Endothelial cell of umbilical vein (primary cell): ENCODE measurements around the gene ZNF24. TPM values are rescaled to one million over a fixed set of nuclear protein-coding genes. Genes with fewer than 3 reads are reported as not detected.

Experiments
- BruUV-seq: library from RNA; stranded (reverse); fragments of 400-500 nt; replicated peaks from 2 replicates; lab custom pipeline; 2021; lab: Mats Ljungman, UMichigan
- CTCF ChIA-PET: fragments of 300-600, 350-600 bp; sonication (Branson Sonifier 250); formaldehyde crosslinking; loops from one replicate; lab custom pipeline; 2021; ENCODE audit warnings: antibody characterized with exemption, inconsistent platforms; lab: Charles Lee
- POLR2A ChIA-PET: fragments of 300-600, 350-600 bp; sonication (Branson Sonifier 250); formaldehyde crosslinking; loops from one replicate; lab custom pipeline; 2021; ENCODE audit warnings: antibody characterized with exemption, inconsistent platforms; lab: Charles Lee
- DNase-seq: peaks from one replicate; pipeline ENCODE4 v3.0.0-alpha.2; 2011; ENCODE audit warnings: low read depth, low spot score
- FAIRE-seq: peaks from 2 replicates; lab custom pipeline; 2011; peaks lifted over from hg19 to GRCh38; lab: Jason Lieb, UNC
- H2AFZ ChIP-seq: 2 replicates; pipeline ENCODE4 v1.6.0; 2012; ENCODE audit warnings: low read depth, low read length, control low read depth, inconsistent platforms
- H3K27ac ChIP-seq: 2 replicates; pipeline ENCODE4 v1.5.1; 2011; ENCODE audit warnings: low read depth, mild to moderate bottlenecking, control low read depth, low read length, moderate library complexity; ENCODE audit not compliant: insufficient read depth
- H3K27me3 ChIP-seq, 2 experiments: 2 replicates each; pipeline versions ENCODE4 v1.6.0 to v1.6.1; 2011; ENCODE audit warnings: low read length in 2 of 2, mixed read lengths in 1 of 2; ENCODE audit not compliant: control insufficient read depth in 2 of 2, insufficient read depth in 2 of 2
- H3K36me3 ChIP-seq, 2 experiments: 2 replicates in 1 of 2; 3 replicates in 1 of 2; pipeline ENCODE4 v1.5.1; 2011; ENCODE audit warnings: low read length in 2 of 2, mild to moderate bottlenecking in 1 of 2, moderate library complexity in 1 of 2; ENCODE audit not compliant: control insufficient read depth in 2 of 2, insufficient read depth in 2 of 2; ENCODE audit errors: extremely low read depth in 1 of 2
- H3K4me1 ChIP-seq: 3 replicates; pipeline ENCODE4 v1.5.1; 2011; ENCODE audit warnings: mild to moderate bottlenecking, low read length; ENCODE audit not compliant: control insufficient read depth, insufficient read depth; ENCODE audit errors: extremely low read depth
- H3K4me2 ChIP-seq: 2 replicates; pipeline ENCODE4 v1.6.1; 2011; ENCODE audit warnings: low read length, control low read depth, mixed read lengths; ENCODE audit not compliant: insufficient read depth
- H3K4me3 ChIP-seq, 3 experiments: fragments of 200-600 bp in 1 of 3; sonication (generic), shearing (Covaris generic) in 1 of 3; replicated peaks in 1 of 3; 2 replicates each; pipeline ENCODE4 v1.5.1; 2011 to 2016; ENCODE audit warnings: control low read depth in 3 of 3, low read length in 3 of 3, mild to moderate bottlenecking in 2 of 3, inconsistent platforms in 1 of 3, low read depth in 1 of 3, moderate library complexity in 1 of 3; ENCODE audit not compliant: insufficient read depth in 1 of 3
- H3K79me2 ChIP-seq: 2 replicates; pipeline ENCODE4 v1.6.0; 2012; ENCODE audit warnings: low read length, inconsistent platforms; ENCODE audit not compliant: control insufficient read depth, insufficient read depth
- H3K9ac ChIP-seq: replicated peaks from 2 replicates; pipeline ENCODE3; 2011; ENCODE audit warnings: low read length, control low read depth; ENCODE audit not compliant: insufficient read depth; ENCODE audit errors: extremely low read depth
- H3K9me1 ChIP-seq: replicated peaks from 3 replicates; pipeline ENCODE4 v1.6.0; 2011; ENCODE audit warnings: mild to moderate bottlenecking, low read length; ENCODE audit not compliant: control insufficient read depth, insufficient read depth; ENCODE audit errors: extremely low read depth
- H3K9me3 ChIP-seq: replicated peaks from 2 replicates; pipeline ENCODE4 v1.5.1; 2012; ENCODE audit warnings: low read length, inconsistent platforms; ENCODE audit not compliant: control insufficient read depth, insufficient read depth
- H4K20me1 ChIP-seq: replicated peaks from 2 replicates; pipeline ENCODE3; 2011; ENCODE audit warnings: mild to moderate bottlenecking, low read length; ENCODE audit not compliant: control insufficient read depth, insufficient read depth; ENCODE audit errors: extremely low read depth
- EZH2 ChIP-seq: IDR thresholded peaks from 2 replicates; pipeline ENCODE4 v1.6.1; 2012; ENCODE audit warnings: borderline replicate concordance, low read depth, mild to moderate bottlenecking, moderate library complexity, low read length, inconsistent platforms; ENCODE audit not compliant: severe bottlenecking
- FOS ChIP-seq: IDR thresholded peaks from 2 replicates; pipeline ENCODE4 v1.6.1; 2011; ENCODE audit warnings: mild to moderate bottlenecking, low read length, moderate library complexity, borderline replicate concordance; ENCODE audit not compliant: insufficient read depth
- GATA2 ChIP-seq: IDR thresholded peaks from 2 replicates; pipeline ENCODE4 v1.7.0; 2011; ENCODE audit warnings: low read depth, mild to moderate bottlenecking, moderate library complexity, mixed read lengths, low read length; ENCODE audit not compliant: insufficient read length, insufficient read depth
- JUN ChIP-seq: IDR thresholded peaks from 2 replicates; pipeline ENCODE4 v1.6.1; 2011; ENCODE audit warnings: borderline replicate concordance, low read depth; ENCODE audit not compliant: insufficient read length, insufficient read depth
- MYC ChIP-seq: IDR thresholded peaks from one replicate; pipeline ENCODE4 v1.6.1; 2011; ENCODE audit warnings: mild to moderate bottlenecking, low read depth, low read length
- POLR2A ChIP-seq: IDR thresholded peaks from 2 replicates; pipeline ENCODE4 v1.6.1; 2012; ENCODE audit warnings: low read depth, mild to moderate bottlenecking, control low read depth, low read length
- POLR2AphosphoS5 ChIP-seq: IDR thresholded peaks from 2 replicates; pipeline ENCODE4 v1.6.1; 2012; ENCODE audit warnings: low read depth, mild to moderate bottlenecking, control low read depth, low read length, moderate library complexity; ENCODE audit not compliant: insufficient read depth
- dilution Hi-C: fragments of 300-500 bp; cut with MboI; formaldehyde crosslinking; loops from one replicate; pipeline ENCODE4 v1.15.0; 2019; ENCODE audit warnings: low sequenced_read_pairs; ENCODE audit not compliant: extremely low pct_ligation_motif_present
- intact Hi-C: fragments of 100-400 bp; cut with micrococcal nuclease; formaldehyde crosslinking; loops from one replicate; pipeline ENCODE4 v1.10.0; 2022
- polyA plus RNA-seq, 4 experiments: library from polyadenylated mRNA; depleted of rRNA in 3 of 4; stranded (reverse) in 3 of 4; unstranded in 1 of 4; fragments of >200 nt; gene quantifications; 2 replicates each; pipeline versions ENCODE4 v1.2.1 to v1.2.3, GENCODE V29; 2011 to 2012; ENCODE audit warnings: missing spikeins in 1 of 4
- total RNA-seq: library from RNA; stranded (reverse); gene quantifications from 2 replicates; pipeline ENCODE4 v1.2.3, GENCODE V29; 2021
- TF ChIP-seq, protein P1 (sequence below), 2 donors: IDR thresholded peaks; 1 replicate in 1 of 2; 2 replicates in 1 of 2; pipeline ENCODE4 v1.5.1; 2011; ENCODE audit warnings: low read length in 2 of 2, mild to moderate bottlenecking in 2 of 2, moderate library complexity in 2 of 2, control low read depth in 1 of 2, inconsistent platforms in 1 of 2, low read depth in 1 of 2; ENCODE audit not compliant: insufficient read depth in 1 of 2; ENCODE audit errors: extremely low read depth in 1 of 2
- TF ChIP-seq, protein P2 (sequence below): IDR thresholded peaks from 2 replicates; pipeline ENCODE4 v1.6.1; 2011; ENCODE audit not compliant: insufficient read depth, insufficient read length

The ZNF24 gene
- total and polyA plus RNA-seq, 2 donors (not counting 3 experiments of a cell fraction or from before 2014, with no cell fraction given): 10.3 to 40.2 TPM

DNA sequence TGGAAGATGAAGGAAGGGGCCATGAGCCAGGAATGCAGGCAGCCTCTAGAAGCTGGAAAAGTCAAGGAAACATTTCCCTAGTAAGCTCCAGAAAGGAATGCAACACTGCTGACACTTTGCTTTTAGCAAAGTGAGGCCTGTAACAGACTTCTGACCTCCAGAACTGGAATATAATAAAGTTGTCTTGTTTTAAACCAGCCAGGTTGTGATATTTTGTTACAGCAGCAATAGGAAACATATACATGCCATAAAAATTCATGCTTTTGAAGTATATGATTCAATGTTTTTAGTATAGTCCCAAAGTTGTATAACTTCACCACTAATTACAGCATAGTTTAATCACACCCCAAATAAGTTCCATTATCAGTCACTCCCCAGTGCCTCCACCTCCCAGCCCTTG, 48.2 kb upstream of the ZNF24 start:
- no peaks in the 10 kb centered on the region for H3K27me3 ChIP-seq
- no peaks in the 10 kb centered on the region for H3K79me2 ChIP-seq
- ChIA-PET CTCF (no interaction called here), POLR2A (no interaction called here)
- H3K36me3 ChIP-seq: no peaks in the 10 kb centered on the region
- no TSS peak for BruUV-seq
- FAIRE-seq: no peak
- no peaks in the 10 kb centered on the region for H3K4me1 ChIP-seq
- no peak for TF ChIP-seq MYC
- TF ChIP-seq EZH2: no peak
- no peak for TF ChIP-seq POLR2AphosphoS5
- no peak for TF ChIP-seq FOS
- TF ChIP-seq JUN: no peak
- TF ChIP-seq GATA2: no peak
- TF ChIP-seq, protein P1, sequence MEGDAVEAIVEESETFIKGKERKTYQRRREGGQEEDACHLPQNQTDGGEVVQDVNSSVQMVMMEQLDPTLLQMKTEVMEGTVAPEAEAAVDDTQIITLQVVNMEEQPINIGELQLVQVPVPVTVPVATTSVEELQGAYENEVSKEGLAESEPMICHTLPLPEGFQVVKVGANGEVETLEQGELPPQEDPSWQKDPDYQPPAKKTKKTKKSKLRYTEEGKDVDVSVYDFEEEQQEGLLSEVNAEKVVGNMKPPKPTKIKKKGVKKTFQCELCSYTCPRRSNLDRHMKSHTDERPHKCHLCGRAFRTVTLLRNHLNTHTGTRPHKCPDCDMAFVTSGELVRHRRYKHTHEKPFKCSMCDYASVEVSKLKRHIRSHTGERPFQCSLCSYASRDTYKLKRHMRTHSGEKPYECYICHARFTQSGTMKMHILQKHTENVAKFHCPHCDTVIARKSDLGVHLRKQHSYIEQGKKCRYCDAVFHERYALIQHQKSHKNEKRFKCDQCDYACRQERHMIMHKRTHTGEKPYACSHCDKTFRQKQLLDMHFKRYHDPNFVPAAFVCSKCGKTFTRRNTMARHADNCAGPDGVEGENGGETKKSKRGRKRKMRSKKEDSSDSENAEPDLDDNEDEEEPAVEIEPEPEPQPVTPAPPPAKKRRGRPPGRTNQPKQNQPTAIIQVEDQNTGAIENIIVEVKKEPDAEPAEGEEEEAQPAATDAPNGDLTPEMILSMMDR (IDR thresholded peaks at IDR 0.05; ENCODE audit: extremely low read depth in 1 of 2, insufficient read depth in 1 of 2, low read depth in 1 of 2, low read length in 2 of 2): no peak
- TF ChIP-seq, protein P2, sequence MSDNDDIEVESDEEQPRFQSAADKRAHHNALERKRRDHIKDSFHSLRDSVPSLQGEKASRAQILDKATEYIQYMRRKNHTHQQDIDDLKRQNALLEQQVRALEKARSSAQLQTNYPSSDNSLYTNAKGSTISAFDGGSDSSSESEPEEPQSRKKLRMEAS: no peak
- TF ChIP-seq POLR2A: no peak
- H3K4me3 ChIP-seq: no peak overlapping the region
- H2AFZ ChIP-seq: no peak overlapping the region
- no peak overlapping the region for H3K27ac ChIP-seq
- dilution Hi-C loops: no loop called here
- DNase-seq: no peak
- H4K20me1 ChIP-seq: no peaks in the 10 kb centered on the region
- no peak overlapping the region for H3K4me2 ChIP-seq
- no peaks in the 10 kb centered on the region for H3K9me1 ChIP-seq
- H3K9me3 ChIP-seq: no peaks in the 10 kb centered on the region
- intact Hi-C loops: no loop called here
- no peak overlapping the region for H3K9ac ChIP-seq
